GM19023 (cell line): ENCODE data around the gene OSBPL3.

Source experiments
- ATAC-seq: cut with Tn5 transposase; IDR thresholded peaks from one replicate; pipeline ENCODE4 v1.9.1; 2021; ENCODE audit warnings: mild to moderate bottlenecking, moderate library complexity; ENCODE audit not compliant: unreplicated experiment

OSBPL3 gene

DNA sequence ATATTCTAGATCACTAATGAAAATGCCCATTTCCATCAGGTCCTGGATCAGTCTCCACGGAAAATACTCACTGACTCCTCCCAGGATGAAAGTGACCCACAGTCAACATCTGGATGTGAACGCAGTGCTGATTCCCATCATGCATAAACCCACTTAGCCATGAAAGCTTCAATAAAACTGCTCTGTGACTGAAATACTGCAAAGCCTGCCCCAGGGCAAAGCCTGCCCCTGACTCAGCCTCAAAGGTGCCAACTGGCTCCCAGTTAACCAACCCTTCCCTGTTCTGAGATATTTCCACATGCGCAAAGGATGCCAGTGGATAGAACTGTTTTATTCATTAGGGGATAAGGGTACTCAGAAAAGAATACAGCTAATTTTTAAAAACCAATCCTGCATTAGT is 24.0 kb downstream of the OSBPL3 start:
- no peak for ATAC-seq

DNA sequence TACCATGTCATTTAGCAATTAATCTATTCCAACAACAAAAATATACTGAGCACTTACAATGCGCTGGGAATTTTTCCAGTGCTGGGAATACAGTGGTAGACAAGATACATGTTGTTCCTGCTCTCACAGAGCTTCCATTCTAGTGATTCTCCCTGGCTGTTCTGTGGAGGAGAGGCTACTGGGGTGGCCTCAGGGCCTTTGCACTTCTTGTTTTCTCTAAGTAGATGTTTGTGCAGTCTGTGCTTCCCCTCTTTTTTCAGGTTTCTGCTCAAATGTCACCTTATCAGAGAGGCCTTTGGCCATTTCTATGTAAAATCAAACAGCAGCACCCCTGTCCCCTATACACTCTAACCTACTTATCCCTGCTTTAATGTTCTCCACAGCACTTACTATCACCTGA is 24.7 kb downstream of the OSBPL3 start:
- ATAC-seq: no peak

DNA sequence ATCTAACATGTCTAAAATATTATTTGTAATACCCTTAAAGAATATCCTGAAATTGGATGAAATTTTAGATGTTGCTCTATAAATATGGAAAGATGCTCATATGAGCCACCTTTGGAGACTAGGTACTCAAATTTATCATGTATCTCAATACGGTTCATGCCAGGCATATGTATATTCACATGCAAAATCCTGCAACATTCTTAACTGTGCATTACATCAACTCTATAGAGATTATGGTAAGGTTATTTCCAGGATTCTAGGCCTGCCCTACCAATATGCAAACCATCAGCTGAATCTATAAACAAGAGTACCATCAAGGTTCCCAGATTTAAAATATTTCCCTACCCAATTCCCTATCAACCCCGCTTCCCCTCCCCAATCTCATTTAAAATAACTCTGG is 27.5 kb downstream of the OSBPL3 start:
- no peak for ATAC-seq

DNA sequence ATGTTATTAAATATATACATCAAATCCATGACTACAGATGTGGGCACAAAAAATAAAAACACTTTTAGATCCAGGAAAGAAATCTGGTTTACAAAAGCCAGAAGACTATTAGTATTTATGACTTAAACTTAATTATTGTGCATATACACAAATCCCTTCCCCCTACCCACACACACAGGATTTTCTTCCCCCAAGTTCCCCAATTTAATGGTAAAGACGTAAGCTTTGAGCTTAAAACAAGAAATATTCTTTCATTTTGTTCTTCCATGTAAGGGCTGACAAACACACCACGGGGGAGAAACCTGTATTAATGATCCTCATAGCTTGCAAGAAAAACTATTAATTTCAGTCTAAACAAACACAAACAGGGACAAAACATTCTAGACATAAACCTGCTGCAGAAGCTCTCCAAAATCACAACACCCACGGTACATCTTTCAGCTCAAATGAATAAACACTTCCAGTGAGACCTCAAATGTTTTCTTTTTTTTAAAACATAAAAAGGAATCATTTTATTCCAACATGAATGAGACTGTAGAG is 28.5 kb downstream of the OSBPL3 start:
- ATAC-seq: no peak

DNA sequence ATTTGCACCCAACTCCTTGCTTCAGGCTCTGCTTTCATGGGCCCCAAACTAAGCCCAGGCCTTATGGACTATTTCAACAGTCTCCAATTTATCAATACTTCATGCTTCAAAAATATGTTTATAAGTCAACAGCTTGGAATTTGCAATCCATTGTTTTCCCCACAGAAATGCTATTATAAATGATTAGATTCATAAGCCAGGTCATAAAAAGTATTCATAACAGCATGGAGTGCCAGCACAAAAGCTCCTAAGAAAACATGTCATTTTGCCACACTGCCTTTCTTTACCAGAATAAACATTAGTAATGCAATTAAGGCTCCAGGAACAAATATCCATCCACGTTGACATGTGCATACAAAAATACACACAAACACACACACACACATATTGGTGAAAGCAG is 30.1 kb downstream of the OSBPL3 start:
- ATAC-seq: no peak

DNA sequence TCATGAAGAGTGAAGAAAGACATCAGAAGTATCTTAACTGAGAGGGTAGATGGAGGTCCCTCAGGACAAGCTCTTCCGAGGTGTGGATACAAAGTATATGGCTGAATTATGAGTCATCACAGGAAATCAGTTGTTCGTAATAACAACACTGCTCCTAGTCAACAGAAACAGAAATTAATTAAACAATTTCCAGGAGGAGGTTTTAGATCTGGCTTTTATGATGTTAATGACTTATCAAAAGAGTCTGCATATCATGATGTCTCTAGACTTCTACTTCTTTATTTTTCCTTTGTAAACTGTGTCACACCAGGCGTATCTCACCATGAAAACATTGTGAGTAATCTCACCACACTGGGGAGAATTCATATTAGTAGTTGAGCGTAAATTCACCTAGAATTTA is 31.2 kb downstream of the OSBPL3 start:
- ATAC-seq: no peak

DNA sequence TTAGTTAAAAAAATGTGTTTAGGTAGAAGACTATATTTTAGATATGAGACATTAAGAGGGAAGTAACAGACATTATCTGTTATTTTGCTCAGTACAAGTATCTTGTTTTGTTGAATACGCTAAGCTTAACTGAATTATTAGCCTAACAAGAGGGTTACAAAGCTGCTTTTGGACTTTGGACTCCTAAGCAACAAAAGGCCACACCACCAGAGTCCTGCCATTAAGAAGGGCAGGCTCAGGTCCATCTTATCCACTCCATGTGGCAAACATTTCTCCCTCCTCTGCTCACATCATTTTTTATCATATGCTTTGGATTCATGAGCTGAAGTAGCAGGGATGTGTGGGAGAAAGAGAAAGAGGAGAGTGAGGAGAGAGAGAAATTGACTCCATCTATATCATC is 33.5 kb downstream of the OSBPL3 start:
- no peak for ATAC-seq

DNA sequence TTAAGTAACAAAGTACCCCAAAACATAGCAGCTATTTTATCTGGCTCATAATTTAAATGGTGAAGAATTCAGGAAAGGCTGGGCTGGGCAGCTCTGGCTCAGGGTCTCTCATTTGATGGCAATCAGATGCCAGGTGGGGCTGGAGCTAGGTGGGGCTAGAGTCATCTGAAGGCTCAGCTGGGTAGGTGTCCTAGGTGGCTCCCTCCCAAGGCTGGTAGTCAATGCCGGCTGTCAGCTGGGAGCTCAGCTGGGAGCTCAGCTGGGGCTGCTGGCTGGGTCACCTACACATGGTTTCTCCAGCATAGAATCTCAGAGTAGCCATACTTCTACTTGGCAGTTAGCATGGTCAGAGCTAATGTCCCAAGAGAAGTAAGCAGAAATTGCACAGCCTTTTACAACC is 34.1 kb downstream of the OSBPL3 start:
- ATAC-seq: no peak

DNA sequence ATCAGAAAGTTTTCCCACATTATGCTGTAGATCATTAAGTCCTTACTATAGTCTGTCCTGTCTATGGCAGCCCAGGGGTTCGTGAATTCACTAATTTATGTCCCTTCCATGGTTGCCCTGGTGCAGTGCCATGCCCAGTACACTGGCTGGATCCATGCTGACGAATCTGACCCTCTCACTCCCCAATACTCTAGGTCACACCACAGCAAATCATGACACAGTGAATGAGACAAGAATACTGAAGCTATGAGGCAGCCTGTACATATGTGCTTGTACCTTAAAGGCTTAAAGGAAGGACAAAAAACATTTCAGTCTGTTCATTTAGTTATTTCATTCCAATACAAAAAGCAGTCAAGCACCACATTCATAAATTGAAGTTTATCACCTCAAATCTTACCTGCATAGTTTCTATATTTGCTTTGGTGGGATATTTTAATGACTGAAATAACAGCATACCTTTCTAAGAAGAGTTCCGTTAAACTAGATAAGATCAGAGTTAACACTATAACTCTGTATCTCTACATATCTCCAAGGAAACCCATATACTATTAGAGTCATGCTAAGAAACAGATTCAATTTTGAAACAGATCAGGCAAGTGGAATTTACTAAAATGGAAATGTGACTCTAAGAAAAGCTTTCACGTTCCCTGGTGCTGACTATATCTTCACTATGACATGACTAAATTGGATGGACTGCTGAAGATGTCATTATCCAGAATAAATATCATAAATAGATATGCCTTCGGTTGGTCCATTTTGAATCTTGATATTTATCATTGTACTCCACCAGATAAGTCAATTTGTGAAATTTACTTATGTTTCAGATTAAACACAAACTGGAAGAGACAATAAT is 36.7 kb downstream of the OSBPL3 start:
- no peak for ATAC-seq

DNA sequence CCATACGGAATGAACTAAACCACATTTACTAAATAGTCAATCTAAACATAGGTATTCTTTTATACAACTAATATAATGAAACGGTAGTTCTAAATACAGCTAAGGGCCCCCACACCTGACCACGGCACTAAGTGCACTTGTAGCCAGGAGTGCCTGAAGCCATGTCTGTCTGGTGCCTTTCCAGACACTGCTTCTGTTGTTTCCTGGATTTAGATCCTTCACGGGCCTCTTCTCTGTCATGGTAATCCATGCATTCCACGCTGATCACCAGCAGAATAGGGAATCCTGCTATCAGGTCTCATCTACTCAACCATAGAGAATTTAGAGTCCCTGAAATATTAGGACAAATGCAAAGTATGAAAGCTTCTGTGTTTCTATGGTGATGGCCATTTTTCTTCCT is 37.8 kb downstream of the OSBPL3 start:
- ATAC-seq: no peak

DNA sequence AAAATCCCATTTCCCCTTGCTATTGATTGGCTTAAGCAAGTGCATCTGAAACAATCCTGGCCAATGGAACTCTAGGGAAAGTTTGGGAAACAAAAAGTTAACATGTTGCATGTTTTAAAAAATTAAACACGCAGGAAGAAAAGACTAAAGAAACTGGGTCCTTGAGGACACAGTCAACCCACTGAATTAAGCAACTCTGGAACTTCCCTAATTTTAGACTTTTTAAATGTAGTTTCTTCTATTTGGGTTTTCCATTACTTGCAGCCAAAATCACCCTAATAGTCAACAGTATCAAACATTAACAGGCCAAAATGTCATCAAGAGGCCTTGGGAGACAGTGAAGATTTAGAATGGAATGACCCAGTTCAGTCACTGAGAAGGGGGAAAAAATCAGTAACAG is 40.6 kb downstream of the OSBPL3 start:
- ATAC-seq: no peak

DNA sequence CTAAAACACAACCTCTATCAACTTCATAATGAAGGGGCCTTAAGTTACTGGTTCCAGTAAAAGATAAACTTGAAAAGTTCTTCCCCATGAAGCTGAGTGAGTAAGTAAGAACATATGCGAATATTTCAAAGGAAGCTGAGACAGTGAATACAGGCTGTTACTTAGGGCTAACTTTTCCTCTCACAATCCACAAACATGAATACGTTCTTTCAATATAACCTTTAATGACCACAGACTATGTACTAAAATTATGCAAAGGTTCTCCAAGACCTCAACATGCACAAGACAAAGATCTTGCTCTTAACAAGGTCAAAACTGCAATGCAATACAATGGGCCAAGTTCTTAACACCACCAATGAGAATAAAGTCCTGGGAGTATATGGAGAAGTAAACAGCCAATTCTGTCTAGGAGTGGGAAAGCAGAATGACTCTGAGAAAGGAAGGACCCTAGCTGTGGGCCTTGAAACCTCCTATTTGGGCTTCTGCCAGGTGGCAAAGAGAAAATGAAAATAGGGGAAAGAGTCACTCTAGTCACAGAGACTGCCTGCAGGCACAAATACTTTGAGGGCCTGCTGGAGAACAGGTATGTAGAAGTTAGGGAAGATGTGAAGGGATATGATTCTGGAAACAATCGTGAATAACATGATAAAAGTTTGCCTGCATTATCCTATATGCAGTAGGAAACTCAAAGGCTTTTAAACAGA is 43.7 kb downstream of the OSBPL3 start:
- peak; percentile 64 for ATAC-seq

DNA sequence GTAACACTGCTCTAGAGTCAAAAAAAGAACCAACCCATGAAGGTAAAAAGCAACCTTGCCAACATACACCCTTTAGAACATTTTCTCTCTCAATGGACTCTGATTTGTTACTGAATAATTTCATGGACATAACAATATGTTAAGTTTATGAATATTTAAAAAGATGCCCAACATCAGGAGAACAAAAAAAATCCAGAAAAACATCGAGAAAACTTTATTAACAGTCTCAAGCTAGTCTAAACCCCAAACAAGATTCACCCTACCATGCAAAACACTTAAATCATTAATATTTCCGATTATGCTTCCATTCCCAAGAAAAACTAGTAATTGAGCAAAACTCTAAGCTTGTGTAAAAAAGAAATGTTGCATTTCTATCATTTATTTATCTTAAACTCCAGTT is 46.7 kb downstream of the OSBPL3 start:
- no peak for ATAC-seq

DNA sequence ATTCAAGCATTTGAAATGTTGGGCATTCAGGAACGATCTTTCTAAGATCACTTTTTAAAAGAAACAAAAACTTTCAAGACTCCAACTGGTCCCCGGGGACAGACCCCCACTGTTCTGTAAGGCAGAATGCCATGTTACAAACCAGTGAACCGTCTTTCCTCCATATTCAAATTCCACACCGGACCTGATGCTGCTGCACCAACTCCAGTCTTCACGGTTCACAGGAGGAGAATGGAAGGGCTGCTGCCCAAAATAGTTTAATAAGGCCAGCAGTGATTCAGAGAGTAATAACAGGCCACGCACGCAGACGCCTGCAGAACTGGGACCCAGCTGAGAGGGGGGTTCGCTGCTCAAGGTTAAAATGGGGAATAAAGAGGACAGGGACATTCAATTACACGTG is 47.2 kb downstream of the OSBPL3 start:
- ATAC-seq: no peak

DNA sequence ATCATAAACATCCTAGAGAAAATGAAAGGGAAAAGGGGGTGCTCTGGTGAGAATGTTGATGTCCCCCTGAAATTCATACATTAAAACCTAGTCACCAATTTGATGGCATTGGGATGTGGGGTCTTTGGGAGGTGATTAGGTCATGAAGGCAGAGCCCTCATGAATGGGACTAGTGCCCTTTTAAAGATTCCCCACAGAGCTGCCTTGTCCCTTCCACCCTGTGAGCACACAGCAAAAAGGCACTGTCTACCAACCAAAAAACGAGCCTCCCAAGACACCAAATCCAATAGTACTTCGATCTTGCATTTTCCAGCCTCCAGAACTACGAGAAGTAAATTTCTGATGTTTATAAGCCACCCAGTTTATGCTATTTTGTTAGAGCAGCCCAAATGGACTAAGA is 47.6 kb downstream of the OSBPL3 start:
- no peak for ATAC-seq

DNA sequence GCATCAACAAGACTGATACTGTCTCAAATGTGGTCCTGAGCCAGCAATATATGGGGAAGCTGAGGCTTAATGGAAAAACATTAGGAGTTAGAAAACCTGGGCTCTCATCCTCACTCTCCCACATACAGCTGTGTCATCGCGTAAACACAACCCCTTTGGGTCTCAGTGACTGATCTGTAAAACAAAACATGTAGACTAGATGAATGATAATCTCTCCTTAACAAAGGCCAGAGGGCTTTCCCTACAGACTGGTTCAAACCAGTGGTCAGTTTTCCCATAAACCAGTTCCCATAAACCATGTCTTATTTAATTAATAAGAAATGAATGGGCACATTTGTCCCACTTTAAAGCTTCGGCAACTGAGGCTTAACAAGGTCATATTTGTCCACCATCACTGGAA is 48.1 kb downstream of the OSBPL3 start:
- no peak for ATAC-seq

DNA sequence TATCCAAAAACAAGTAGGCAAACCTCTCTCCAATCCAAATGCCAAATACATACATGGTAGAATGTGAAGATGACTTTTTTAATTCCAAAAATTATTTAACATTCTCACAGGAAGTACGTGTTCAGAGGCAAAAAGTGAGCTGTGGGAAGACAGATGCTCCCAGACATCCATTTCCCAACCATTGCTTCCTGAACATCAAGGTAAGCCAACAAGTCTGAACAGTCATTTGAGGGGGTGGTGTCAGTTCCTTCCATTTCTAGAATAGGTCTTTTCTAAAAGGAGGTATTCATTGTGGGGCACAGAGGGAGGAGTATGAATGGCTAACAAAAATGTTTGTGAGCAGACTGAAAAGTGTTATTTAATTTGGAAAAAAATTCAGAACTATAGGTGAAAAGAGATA is 49.1 kb downstream of the OSBPL3 start:
- ATAC-seq: no peak

DNA sequence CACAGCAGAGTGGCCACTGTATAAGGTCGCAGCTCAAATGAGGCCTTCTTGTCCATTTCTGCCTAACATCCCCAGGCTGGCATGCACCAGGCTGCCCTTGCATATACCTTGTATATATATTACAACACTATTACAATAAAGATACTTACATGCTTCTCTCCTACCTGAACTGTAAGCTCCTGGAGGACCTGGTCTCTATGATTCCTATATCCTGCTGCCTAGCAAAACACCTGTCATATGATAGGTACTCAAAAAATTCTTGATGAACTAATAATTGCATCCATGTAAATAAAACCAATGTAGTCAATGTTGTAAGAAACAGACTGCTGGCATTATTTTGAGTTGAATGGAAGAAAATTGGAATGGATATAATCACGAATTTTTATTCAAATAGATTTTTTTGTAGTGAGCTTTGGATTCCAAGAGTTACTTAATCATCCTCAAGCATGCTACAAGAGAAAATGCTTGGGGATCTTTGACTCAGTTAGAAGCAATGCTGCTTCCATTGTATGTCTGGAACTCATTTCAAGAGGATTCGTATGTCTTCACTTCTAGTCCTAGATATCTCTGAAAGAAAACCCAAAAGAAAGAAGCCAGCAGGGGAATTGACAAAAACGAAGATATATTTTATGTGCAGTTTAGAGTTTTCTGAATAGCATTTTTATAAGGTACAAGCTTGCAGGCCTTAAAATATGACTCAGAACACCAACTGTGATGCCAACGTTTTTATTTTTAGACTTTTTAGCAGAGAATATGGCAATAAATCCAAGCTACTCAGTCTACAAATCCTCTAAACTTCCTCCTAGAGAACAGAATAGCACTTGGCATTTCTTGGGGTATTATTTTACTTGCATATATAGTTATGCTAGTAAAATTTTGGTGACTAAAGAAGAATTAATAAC is 53.1 kb downstream of the OSBPL3 start:
- no peak for ATAC-seq

DNA sequence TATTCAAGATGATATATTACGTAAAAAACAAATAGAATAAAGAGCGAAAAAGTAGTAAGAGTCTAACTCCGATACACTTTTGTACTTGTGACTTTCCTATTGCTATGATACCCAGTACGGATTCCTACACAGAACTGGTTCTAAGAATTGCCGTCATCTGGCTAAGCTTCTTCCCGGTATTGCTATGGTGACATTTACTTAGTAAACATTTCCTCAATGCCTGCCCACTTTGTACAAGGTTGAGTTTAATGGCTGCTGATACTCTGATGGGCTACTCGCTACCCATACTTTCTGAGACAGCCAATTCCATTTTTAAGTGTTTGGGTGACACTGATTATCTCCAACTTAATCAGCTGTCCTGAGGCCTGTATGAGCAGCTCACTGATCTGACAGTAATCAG is 55.6 kb downstream of the OSBPL3 start:
- no peak for ATAC-seq

DNA sequence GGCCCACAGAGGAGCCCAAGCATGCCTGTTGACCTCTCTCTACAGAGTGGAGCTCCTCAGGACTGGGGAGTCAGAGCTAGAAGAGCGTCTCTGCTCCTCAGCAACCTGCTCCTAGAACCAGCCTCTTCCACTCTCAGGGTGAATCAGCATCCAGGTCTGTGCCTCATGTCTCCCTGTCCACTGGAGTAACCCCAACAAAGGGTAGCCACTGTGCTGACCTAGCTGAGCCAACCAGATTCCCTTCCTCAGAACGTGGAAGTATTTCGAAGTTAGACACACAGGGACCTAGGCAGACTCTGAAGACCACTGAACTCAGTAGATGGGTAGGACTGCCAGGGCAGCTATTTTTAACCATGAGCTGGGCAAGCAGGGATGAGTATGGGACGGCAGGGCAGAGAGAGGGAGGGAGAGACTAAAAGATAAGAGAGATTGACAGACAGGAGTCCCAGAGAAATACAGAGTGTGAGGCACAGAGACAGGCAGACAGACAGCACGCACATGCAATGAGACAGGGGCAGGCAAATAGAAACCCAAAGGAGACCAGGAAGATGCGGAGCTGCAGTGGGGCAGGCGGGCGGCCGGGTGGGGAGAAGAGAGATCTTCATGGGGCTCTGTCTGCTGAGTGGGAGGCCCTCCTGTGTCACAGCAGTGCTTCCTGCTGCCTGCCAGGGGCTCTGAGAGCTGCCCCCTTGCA is 56.7 kb downstream of the OSBPL3 start:
- no peak for ATAC-seq
